ENCODE measurements around the gene LRRC8A.

DNA sequence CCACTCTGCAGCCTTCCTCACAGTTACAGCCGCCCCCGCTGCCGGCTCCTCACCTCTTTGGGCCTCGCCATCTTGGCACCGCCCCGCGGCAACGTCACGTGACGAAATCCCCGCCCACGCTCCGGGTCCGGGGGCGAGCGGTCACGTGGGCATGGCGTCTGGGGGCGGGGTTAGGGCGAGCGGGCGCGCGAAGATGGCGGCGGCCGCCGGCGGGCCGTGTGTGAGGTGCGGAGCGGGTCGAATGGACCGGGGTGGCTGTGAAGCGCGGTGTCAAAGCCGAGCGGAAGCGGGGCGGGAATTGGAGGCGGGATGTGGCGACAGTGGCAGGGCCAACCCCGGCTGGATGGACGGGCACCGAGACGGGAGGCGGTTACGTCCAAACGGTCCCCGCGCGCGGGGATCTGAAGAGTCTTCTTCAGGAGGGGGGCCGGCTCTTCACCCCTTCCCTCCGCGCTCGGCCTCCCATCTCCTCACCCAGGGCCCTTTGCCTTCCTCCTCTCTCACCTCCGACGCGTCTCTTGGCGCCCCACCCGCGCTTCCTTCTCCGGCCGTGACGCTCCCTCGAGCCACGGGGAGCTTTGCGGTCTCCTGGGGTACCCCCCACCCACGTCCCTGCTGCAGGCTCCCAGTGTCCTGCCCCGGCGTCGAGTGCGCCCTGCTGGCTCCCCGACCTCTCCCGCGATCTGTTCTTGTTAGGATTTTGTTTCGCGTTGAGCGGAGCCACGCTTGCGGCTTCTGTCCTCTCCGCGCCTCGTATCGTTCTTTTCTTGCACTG, 65.8 kb downstream of the LRRC8A start, which contains the start of the genes DOLK and NUP188:
- peak; percentile 92 to 98 for TF ChIP-seq POLR2AphosphoS5 (IDR thresholded peaks at IDR 0.05)
- TF ChIP-seq, protein P1, sequence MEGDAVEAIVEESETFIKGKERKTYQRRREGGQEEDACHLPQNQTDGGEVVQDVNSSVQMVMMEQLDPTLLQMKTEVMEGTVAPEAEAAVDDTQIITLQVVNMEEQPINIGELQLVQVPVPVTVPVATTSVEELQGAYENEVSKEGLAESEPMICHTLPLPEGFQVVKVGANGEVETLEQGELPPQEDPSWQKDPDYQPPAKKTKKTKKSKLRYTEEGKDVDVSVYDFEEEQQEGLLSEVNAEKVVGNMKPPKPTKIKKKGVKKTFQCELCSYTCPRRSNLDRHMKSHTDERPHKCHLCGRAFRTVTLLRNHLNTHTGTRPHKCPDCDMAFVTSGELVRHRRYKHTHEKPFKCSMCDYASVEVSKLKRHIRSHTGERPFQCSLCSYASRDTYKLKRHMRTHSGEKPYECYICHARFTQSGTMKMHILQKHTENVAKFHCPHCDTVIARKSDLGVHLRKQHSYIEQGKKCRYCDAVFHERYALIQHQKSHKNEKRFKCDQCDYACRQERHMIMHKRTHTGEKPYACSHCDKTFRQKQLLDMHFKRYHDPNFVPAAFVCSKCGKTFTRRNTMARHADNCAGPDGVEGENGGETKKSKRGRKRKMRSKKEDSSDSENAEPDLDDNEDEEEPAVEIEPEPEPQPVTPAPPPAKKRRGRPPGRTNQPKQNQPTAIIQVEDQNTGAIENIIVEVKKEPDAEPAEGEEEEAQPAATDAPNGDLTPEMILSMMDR (IDR thresholded peaks at IDR 0.05) = peak in 1 of 6 experiments; percentile 24
- TF ChIP-seq POLR2A (IDR thresholded peaks at IDR 0.05) = peak in 3 of 4 donors; percentile 75 to 95 (median 85)

Measured in upper lobe of left lung (tissue), 4 donors.